ENCODE measurements around the gene PPA1.

PPA1 gene

DNA sequence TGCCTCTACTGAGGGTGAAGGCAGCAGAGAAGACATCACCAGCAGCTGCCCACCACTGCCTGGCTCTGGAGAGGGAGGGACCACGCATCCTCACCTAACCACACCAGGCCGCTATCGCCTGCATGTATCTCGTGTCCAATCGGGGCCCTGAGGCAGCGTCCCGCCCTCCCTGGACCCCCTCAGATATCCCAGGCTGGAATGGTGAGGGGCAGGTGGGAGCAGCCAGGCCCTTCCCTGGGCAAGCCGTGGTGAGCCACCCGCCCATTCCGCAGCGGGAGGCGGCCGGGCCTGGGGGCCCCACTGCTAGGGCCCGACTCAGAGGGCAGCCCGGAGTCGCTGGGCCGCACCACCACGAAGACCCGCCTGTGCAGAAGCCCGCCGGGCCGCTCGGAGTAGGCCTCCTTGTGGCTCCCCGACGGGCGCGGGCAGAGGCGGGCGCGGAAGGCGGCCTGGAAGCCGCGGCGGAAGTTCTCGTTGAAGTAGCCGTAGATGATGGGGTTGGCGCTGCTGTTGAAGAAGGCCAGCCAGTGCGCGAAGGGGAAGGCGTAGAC, 21.6 kb upstream of the PPA1 start:
- Histone ChIP-seq H2AK5ac (ENCODE audit: low read depth, low read length) (peak overlapping the region; percentile 48), H2BK15ac (ENCODE audit: low read length) (no peak overlapping the region), H2AFZ (ENCODE audit: low read length) (no peak overlapping the region), H3K79me1 (ENCODE audit: low read depth, low read length) (no peaks in the 10 kb centered on the region), H3K4me3 (ENCODE audit: low read length in 2 of 2) (no peak overlapping the region), H2BK5ac (ENCODE audit: low read length) (no peak overlapping the region), H2BK120ac (ENCODE audit: low read depth, low read length) (no peak overlapping the region), H3K23ac (ENCODE audit: low read depth, low read length, poor library complexity) (no peak overlapping the region), H3K14ac (ENCODE audit: low read length) (no peak overlapping the region), H3K27me3 (ENCODE audit: control insufficient read depth in 3 of 3, insufficient read depth in 3 of 3, low read depth in 1 of 3, low read length in 3 of 3) (no peaks in the 10 kb centered on the region), H3K9ac (ENCODE audit: low read depth, low read length, poor library complexity) (no peak overlapping the region), H3K4ac (ENCODE audit: low read length) (no peak overlapping the region), H2BK12ac (ENCODE audit: low read length) (no peak overlapping the region), H3K9me3 (replicated peaks in 1 of 2; ENCODE audit: control insufficient read depth in 2 of 2, insufficient read depth in 1 of 2, low read depth in 1 of 2, low read length in 2 of 2) (peaks cover 0 to 3% of the 10 kb centered on the region in 2 donors), H3K27ac (replicated peaks; ENCODE audit: low read length) (no peak overlapping the region), H3K4me1 (ENCODE audit: control insufficient read depth in 2 of 2, insufficient read depth in 1 of 2, low read depth in 1 of 2, low read length in 2 of 2) (peaks cover 0 to 5% of the 10 kb centered on the region in 2 donors), H3K4me2 (ENCODE audit: insufficient read depth, low read length, poor library complexity, severe bottlenecking) (no peak overlapping the region), H4K91ac (ENCODE audit: low read depth, low read length, poor library complexity) (no peak overlapping the region), H3K18ac (ENCODE audit: low read length) (peak overlapping the region; percentile 30), H3K36me3 (replicated peaks in 1 of 2; ENCODE audit: control insufficient read depth in 2 of 2, insufficient read depth in 2 of 2, low read length in 2 of 2) (no peaks in the 10 kb centered on the region), H4K8ac (ENCODE audit: low read depth, low read length) (no peak overlapping the region)
- WGBS, 2 donors (ENCODE audit: extremely low coverage in 2 of 2, insufficient read length in 2 of 2, insufficient replicate concordance in 1 of 2): no CpG with 5 or more reads among the region's 40 CpGs
- no peak for DNase-seq (ENCODE audit: low spot score)

DNA sequence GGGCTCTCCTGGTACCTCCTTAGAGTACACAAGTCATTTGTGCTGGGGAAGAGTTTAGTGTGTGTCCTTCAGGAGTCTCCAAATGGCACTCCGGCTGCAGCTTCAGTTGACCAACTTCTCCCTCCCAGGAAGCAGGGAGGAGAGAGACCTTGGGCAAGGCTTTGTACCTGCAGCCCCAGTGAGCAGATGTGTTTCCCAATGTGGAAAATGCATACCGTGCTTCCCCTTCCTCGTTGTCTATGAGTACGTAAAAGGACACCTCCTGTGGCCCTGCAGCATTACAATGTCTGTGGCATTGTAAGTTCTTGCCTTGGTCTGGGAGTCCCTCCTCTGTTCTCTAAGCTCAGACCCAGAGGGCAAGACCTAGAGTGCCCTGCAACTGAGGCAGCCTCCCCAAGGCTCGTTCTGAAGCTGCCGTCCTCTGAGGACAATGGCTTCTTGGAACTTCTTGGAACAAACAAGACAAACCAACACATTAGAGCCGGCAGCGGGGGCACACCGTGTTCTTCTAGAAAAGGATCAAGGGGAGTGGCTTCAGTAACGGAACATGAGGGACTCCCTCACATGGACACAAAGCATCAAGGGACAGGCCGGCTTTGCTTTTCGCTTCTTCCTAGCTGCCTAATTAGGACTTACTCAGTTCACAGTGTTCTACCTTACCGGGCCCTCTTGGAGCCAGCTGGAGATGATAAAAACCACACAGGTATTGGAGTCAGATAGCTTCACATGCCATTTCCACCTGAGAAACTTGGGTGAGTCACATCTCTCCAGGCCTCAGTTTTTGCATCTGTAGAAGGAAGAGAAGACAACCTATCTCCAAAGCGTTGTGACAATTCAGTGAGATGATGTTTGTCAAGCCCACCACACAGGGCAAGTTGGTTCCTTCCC, 20.9 kb upstream of the PPA1 start:
- H3K79me1 ChIP-seq (ENCODE audit: low read depth, low read length): no peaks in the 10 kb centered on the region
- H2AFZ ChIP-seq (ENCODE audit: low read length): peak overlapping the region; percentile 10
- no peak overlapping the region for H2BK15ac ChIP-seq (ENCODE audit: low read length)
- H3K23ac ChIP-seq (ENCODE audit: low read depth, low read length, poor library complexity): no peak overlapping the region
- no peak overlapping the region for H2BK120ac ChIP-seq (ENCODE audit: low read depth, low read length)
- H3K27ac ChIP-seq (replicated peaks; ENCODE audit: low read length): no peak overlapping the region
- H4K91ac ChIP-seq (ENCODE audit: low read depth, low read length, poor library complexity): no peak overlapping the region
- H3K4ac ChIP-seq (ENCODE audit: low read length): no peak overlapping the region
- H3K9me3 ChIP-seq (replicated peaks in 1 of 2; ENCODE audit: control insufficient read depth in 2 of 2, insufficient read depth in 1 of 2, low read depth in 1 of 2, low read length in 2 of 2): peaks cover 0 to 3% of the 10 kb centered on the region in 2 donors
- H3K27me3 ChIP-seq (ENCODE audit: control insufficient read depth in 3 of 3, insufficient read depth in 3 of 3, low read depth in 1 of 3, low read length in 3 of 3): no peaks in the 10 kb centered on the region
- no peak overlapping the region for H3K4me2 ChIP-seq (ENCODE audit: insufficient read depth, low read length, poor library complexity, severe bottlenecking)
- DNase-seq (ENCODE audit: low spot score): no peak
- H3K14ac ChIP-seq (ENCODE audit: low read length): no peak overlapping the region
- no peak overlapping the region for H2BK5ac ChIP-seq (ENCODE audit: low read length)
- no peak overlapping the region for H3K4me3 ChIP-seq (ENCODE audit: low read length in 2 of 2)
- peaks cover 0 to 5% of the 10 kb centered on the region in 2 donors for H3K4me1 ChIP-seq (ENCODE audit: control insufficient read depth in 2 of 2, insufficient read depth in 1 of 2, low read depth in 1 of 2, low read length in 2 of 2)
- H2AK5ac ChIP-seq (ENCODE audit: low read depth, low read length): no peak overlapping the region
- no peak overlapping the region for H3K9ac ChIP-seq (ENCODE audit: low read depth, low read length, poor library complexity)
- H3K36me3 ChIP-seq (replicated peaks in 1 of 2; ENCODE audit: control insufficient read depth in 2 of 2, insufficient read depth in 2 of 2, low read length in 2 of 2): no peaks in the 10 kb centered on the region
- no peak overlapping the region for H2BK12ac ChIP-seq (ENCODE audit: low read length)
- H3K18ac ChIP-seq (ENCODE audit: low read length): no peak overlapping the region
- H4K8ac ChIP-seq (ENCODE audit: low read depth, low read length): no peak overlapping the region
- no CpG with 5 or more reads among the region's 14 CpGs for WGBS, 2 donors (ENCODE audit: extremely low coverage in 2 of 2, insufficient read length in 2 of 2, insufficient replicate concordance in 1 of 2)

DNA sequence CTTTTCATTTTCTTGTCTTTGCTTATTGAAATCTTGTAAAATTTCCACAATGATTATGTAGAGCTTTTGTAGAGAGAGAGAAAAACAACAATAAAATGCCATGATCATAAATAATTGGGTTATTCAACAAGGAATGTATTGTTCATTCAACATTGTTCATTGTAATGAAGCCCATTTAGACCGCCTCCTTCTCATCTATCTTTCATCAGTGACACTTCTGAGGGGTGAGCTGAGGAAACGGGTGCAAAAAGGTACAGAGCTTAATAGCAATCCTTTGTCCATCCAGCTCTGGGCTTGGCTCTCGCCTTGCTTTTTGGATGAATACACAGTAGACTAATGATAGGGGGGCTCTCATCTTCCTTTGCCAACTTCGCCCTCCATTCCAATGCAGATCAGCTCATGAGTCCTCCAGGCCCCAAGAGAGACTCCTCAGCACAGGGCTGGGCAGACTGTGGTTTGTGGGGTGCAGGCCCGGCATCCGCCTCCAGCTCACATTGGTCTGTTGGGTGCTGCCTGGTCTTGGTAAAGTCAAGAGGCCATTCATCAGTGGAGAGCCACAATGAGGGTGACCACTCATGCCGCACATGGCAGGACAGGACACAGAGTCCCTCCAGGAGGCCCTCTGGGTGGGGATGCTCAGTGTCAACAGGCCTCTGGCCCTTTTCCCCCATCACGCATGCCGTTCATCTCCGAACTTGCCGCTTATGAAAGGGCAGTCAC, 17.9 kb upstream of the PPA1 start:
- no peak overlapping the region for H3K4me3 ChIP-seq (ENCODE audit: low read length in 2 of 2)
- no peaks in the 10 kb centered on the region for H3K79me1 ChIP-seq (ENCODE audit: low read depth, low read length)

GRCh38 chr10:70247360-70247759, 14.1 kb upstream of the PPA1 start:
- Histone ChIP-seq H3K79me1 (ENCODE audit: low read depth, low read length) (no peaks in the 10 kb centered on the region), H3K36me3 (replicated peaks in 1 of 2; ENCODE audit: control insufficient read depth in 2 of 2, insufficient read depth in 2 of 2, low read length in 2 of 2) (no peaks in the 10 kb centered on the region), H3K9ac (ENCODE audit: low read depth, low read length, poor library complexity) (no peak overlapping the region), H3K9me3 (replicated peaks in 1 of 2; ENCODE audit: control insufficient read depth in 2 of 2, insufficient read depth in 1 of 2, low read depth in 1 of 2, low read length in 2 of 2) (peaks cover 0 to 3% of the 10 kb centered on the region in 2 donors), H2BK5ac (ENCODE audit: low read length) (no peak overlapping the region), H4K91ac (ENCODE audit: low read depth, low read length, poor library complexity) (no peak overlapping the region), H3K4ac (ENCODE audit: low read length) (no peak overlapping the region), H2AFZ (ENCODE audit: low read length) (no peak overlapping the region), H3K4me1 (ENCODE audit: control insufficient read depth in 2 of 2, insufficient read depth in 1 of 2, low read depth in 1 of 2, low read length in 2 of 2) (no peaks in the 10 kb centered on the region), H3K4me2 (ENCODE audit: insufficient read depth, low read length, poor library complexity, severe bottlenecking) (no peak overlapping the region), H2BK120ac (ENCODE audit: low read depth, low read length) (no peak overlapping the region), H2BK12ac (ENCODE audit: low read length) (no peak overlapping the region), H2AK5ac (ENCODE audit: low read depth, low read length) (no peak overlapping the region), H2BK15ac (ENCODE audit: low read length) (no peak overlapping the region), H3K18ac (ENCODE audit: low read length) (no peak overlapping the region), H3K27ac (replicated peaks; ENCODE audit: low read length) (no peak overlapping the region), H3K23ac (ENCODE audit: low read depth, low read length, poor library complexity) (no peak overlapping the region), H3K14ac (ENCODE audit: low read length) (no peak overlapping the region), H4K8ac (ENCODE audit: low read depth, low read length) (no peak overlapping the region), H3K4me3 (ENCODE audit: low read length in 2 of 2) (no peak overlapping the region), H3K27me3 (ENCODE audit: control insufficient read depth in 3 of 3, insufficient read depth in 3 of 3, low read depth in 1 of 3, low read length in 3 of 3) (peaks cover 0 to 41% (median 0%) of the 10 kb centered on the region in 3 experiments)
- WGBS, 2 donors (ENCODE audit: extremely low coverage in 2 of 2, insufficient read length in 2 of 2, insufficient replicate concordance in 1 of 2): no CpG with 5 or more reads among the region's 6 CpGs
- DNase-seq (ENCODE audit: low spot score): no peak

More for the DNA sequence above, 17.9 kb upstream of the PPA1 start:
- H2BK12ac ChIP-seq (ENCODE audit: low read length): no peak overlapping the region
- peaks cover 0 to 3% of the 10 kb centered on the region in 2 donors for H3K9me3 ChIP-seq (replicated peaks in 1 of 2; ENCODE audit: control insufficient read depth in 2 of 2, insufficient read depth in 1 of 2, low read depth in 1 of 2, low read length in 2 of 2)
- no peak overlapping the region for H2BK5ac ChIP-seq (ENCODE audit: low read length)
- H3K23ac ChIP-seq (ENCODE audit: low read depth, low read length, poor library complexity): no peak overlapping the region
- H3K14ac ChIP-seq (ENCODE audit: low read length): no peak overlapping the region
- no peak overlapping the region for H3K9ac ChIP-seq (ENCODE audit: low read depth, low read length, poor library complexity)
- no peak overlapping the region for H4K8ac ChIP-seq (ENCODE audit: low read depth, low read length)
- peaks cover 0 to 5% of the 10 kb centered on the region in 2 donors for H3K4me1 ChIP-seq (ENCODE audit: control insufficient read depth in 2 of 2, insufficient read depth in 1 of 2, low read depth in 1 of 2, low read length in 2 of 2)
- no peak overlapping the region for H3K4ac ChIP-seq (ENCODE audit: low read length)
- H3K27ac ChIP-seq (replicated peaks; ENCODE audit: low read length): no peak overlapping the region
- no peak overlapping the region for H3K18ac ChIP-seq (ENCODE audit: low read length)
- H2AFZ ChIP-seq (ENCODE audit: low read length): no peak overlapping the region
- no peak overlapping the region for H3K4me2 ChIP-seq (ENCODE audit: insufficient read depth, low read length, poor library complexity, severe bottlenecking)
- H3K36me3 ChIP-seq (replicated peaks in 1 of 2; ENCODE audit: control insufficient read depth in 2 of 2, insufficient read depth in 2 of 2, low read length in 2 of 2): no peaks in the 10 kb centered on the region
- WGBS, 2 donors (ENCODE audit: extremely low coverage in 2 of 2, insufficient read length in 2 of 2, insufficient replicate concordance in 1 of 2): no CpG with 5 or more reads among the region's 11 CpGs
- H3K27me3 ChIP-seq (ENCODE audit: control insufficient read depth in 3 of 3, insufficient read depth in 3 of 3, low read depth in 1 of 3, low read length in 3 of 3): peaks cover 0 to 15% (median 0%) of the 10 kb centered on the region in 3 experiments
- no peak overlapping the region for H2BK120ac ChIP-seq (ENCODE audit: low read depth, low read length)
- H2AK5ac ChIP-seq (ENCODE audit: low read depth, low read length): no peak overlapping the region
- H2BK15ac ChIP-seq (ENCODE audit: low read length): no peak overlapping the region
- DNase-seq (ENCODE audit: low spot score): no peak
- no peak overlapping the region for H4K91ac ChIP-seq (ENCODE audit: low read depth, low read length, poor library complexity)

All from neuronal stem cell (in vitro differentiated cells).